Epithelial cell of esophagus (primary cell): ENCODE results near the gene PTPRU.

Experiments used
- DNase-seq: peaks from one replicate; pipeline ENCODE4 v3.0.0; 2010; ENCODE audit warnings: low read depth
- H3K4me3 ChIP-seq: 2 replicates; pipeline ENCODE4 v1.5.1; 2011; ENCODE audit warnings: mild to moderate bottlenecking, low read length, control low read depth
- CTCF ChIP-seq: IDR thresholded peaks from 2 replicates; pipeline ENCODE4 v1.5.1; 2011; ENCODE audit warnings: low read depth, mild to moderate bottlenecking, low read length, control low read depth, inconsistent platforms; ENCODE audit not compliant: insufficient read depth; ENCODE audit errors: missing control alignments

Gene PTPRU

GRCh38 chr1:29235955-29236711 lies at the start of gene PTPRU:
Gene PTPRU, plus strand, starts transcription at chr1:29236522. Its CDS starts 123 bp downstream, at chr1:29236645.
- peak; percentile 78 for DNase-seq
- peak within 1 kb of the TSS; percentile 99 for H3K4me3 ChIP-seq
- peak; percentile 22 for TF ChIP-seq CTCF

- no peak overlapping the region for H3K4me3 ChIP-seq
- no peak for DNase-seq
- TF ChIP-seq CTCF: no peak
These were observed 49.6 kb upstream of the PTPRU start for GRCh38 chr1:29186707-29187106.

GRCh38 chr1:29190718-29191117 lies 45.6 kb upstream of the PTPRU start:
- no peak overlapping the region for H3K4me3 ChIP-seq
- no peak for DNase-seq
- TF ChIP-seq CTCF: no peak

GRCh38 chr1:29193879-29194455 lies 42.4 kb upstream of the PTPRU start:
- H3K4me3 ChIP-seq: no peak overlapping the region
- DNase-seq: no peak
- TF ChIP-seq CTCF: no peak

GRCh38 chr1:29195881-29196291 lies 40.4 kb upstream of the PTPRU start:
- DNase-seq: no peak
- no peak for TF ChIP-seq CTCF

GRCh38 chr1:29196863-29197589 lies 39.3 kb upstream of the PTPRU start:
- DNase-seq: peak; percentile 66

More at GRCh38 chr1:29195881-29196291, 40.4 kb upstream of the PTPRU start:
- H3K4me3 ChIP-seq: no peak overlapping the region

More at GRCh38 chr1:29196863-29197589, 39.3 kb upstream of the PTPRU start:
- no peak overlapping the region for H3K4me3 ChIP-seq
- TF ChIP-seq CTCF: no peak
